IMR-90 (cell line): ENCODE results near the gene TEC. TPM values are rescaled to one million over a fixed set of nuclear protein-coding genes. Genes with fewer than 3 reads are reported as not detected.

Source experiments
- ATAC-seq: fragments of 200-7000 bp; cut with Tn5 transposase; 2 replicates; pipeline ENCODE4 v1.9.1; 2020; ENCODE audit warnings: low read depth, mild to moderate bottlenecking, moderate library complexity
- BruUV-seq: library from RNA; stranded (reverse); fragments of 400-500 nt; replicated peaks from 2 replicates; lab custom pipeline; 2021; lab: Mats Ljungman, UMichigan
- CTCF ChIA-PET: fragments of 300-600 bp; formaldehyde crosslinking; extraction: SDS; loops from one replicate; lab custom pipeline; 2021; ENCODE audit warnings: antibody characterized with exemption; lab: Yijun Ruan, JAX
- POLR2A ChIA-PET: fragments of 300-600 bp; sonication (Branson Sonifier 250); formaldehyde crosslinking; loops from one replicate; lab custom pipeline; 2022; ENCODE audit warnings: antibody characterized with exemption; ENCODE audit not compliant: unreplicated experiment; lab: Charles Lee
- DNase-seq: peaks from one replicate; pipeline ENCODE4 v3.0.0; 2013
- H2AFZ ChIP-seq: replicated peaks from 2 replicates; pipeline ENCODE3; 2013; ENCODE audit warnings: low read length, mild to moderate bottlenecking; ENCODE audit not compliant: poor library complexity
- H2AK5ac ChIP-seq: 2 replicates; pipeline ENCODE4 v1.6.1; 2013; ENCODE audit warnings: low read depth, low read length, inconsistent platforms
- H2AK9ac ChIP-seq: replicated peaks from 2 replicates; pipeline ENCODE3; 2013; ENCODE audit warnings: mild to moderate bottlenecking, low read depth, low read length, moderate library complexity; ENCODE audit not compliant: poor library complexity
- H2BK120ac ChIP-seq: 2 replicates; pipeline ENCODE4 v1.6.1; 2013; ENCODE audit warnings: low read depth, low read length, inconsistent platforms
- H2BK15ac ChIP-seq: 3 replicates; pipeline ENCODE4 v1.6.1; 2013; ENCODE audit warnings: low read depth, low read length, inconsistent platforms
- H2BK20ac ChIP-seq: 2 replicates; pipeline ENCODE4 v1.6.1; 2013; ENCODE audit warnings: low read depth, mild to moderate bottlenecking, inconsistent platforms, low read length, moderate library complexity
- H2BK5ac ChIP-seq: 2 replicates; pipeline ENCODE4 v1.6.1; 2013; ENCODE audit warnings: mild to moderate bottlenecking, low read depth, low read length, inconsistent platforms; ENCODE audit not compliant: poor library complexity, severe bottlenecking
- H3K14ac ChIP-seq: replicated peaks from 2 replicates; pipeline ENCODE4 v1.6.1; 2013; ENCODE audit warnings: low read depth, low read length, inconsistent platforms
- H3K18ac ChIP-seq: 2 replicates; pipeline ENCODE4 v1.6.1; 2013; ENCODE audit warnings: low read depth, low read length, control low read depth
- H3K23ac ChIP-seq: 2 replicates; pipeline ENCODE4 v1.6.1; 2013; ENCODE audit warnings: low read depth, low read length, inconsistent platforms
- H3K27ac ChIP-seq: 2 replicates; pipeline ENCODE4 v1.5.1; 2013; ENCODE audit warnings: mild to moderate bottlenecking, control low read depth, low read length; ENCODE audit not compliant: insufficient read depth
- H3K27me3 ChIP-seq: 2 replicates; pipeline ENCODE4 v1.6.1; 2013; ENCODE audit warnings: low read length; ENCODE audit not compliant: control insufficient read depth, insufficient read depth
- H3K36me3 ChIP-seq: 2 replicates; pipeline ENCODE4 v1.6.1; 2013; ENCODE audit warnings: low read length, mixed read lengths; ENCODE audit not compliant: control insufficient read depth, insufficient read depth
- H3K4ac ChIP-seq: 2 replicates; pipeline ENCODE4 v1.6.1; 2013; ENCODE audit warnings: low read depth, low read length, inconsistent platforms
- H3K4me1 ChIP-seq: 2 replicates; pipeline ENCODE4 v1.6.1; 2013; ENCODE audit warnings: low read length, mixed read lengths; ENCODE audit not compliant: control insufficient read depth, insufficient read depth
- H3K4me2 ChIP-seq: 2 replicates; pipeline ENCODE4 v1.6.1; 2013; ENCODE audit warnings: low read depth, mild to moderate bottlenecking, control low read depth, low read length, moderate library complexity
- H3K4me3 ChIP-seq: 2 replicates; pipeline ENCODE4 v1.5.1; 2013; ENCODE audit warnings: low read depth, mild to moderate bottlenecking, control low read depth, low read length, moderate library complexity; ENCODE audit not compliant: insufficient read depth
- H3K56ac ChIP-seq: 2 replicates; pipeline ENCODE4 v1.6.1; 2013; ENCODE audit warnings: low read length, inconsistent platforms; ENCODE audit not compliant: insufficient read depth; ENCODE audit errors: extremely low read depth
- H3K79me1 ChIP-seq, 2 experiments: 2 replicates each; pipeline ENCODE4 v1.6.1; 2013; ENCODE audit warnings: low read length in 2 of 2, inconsistent platforms in 1 of 2, low read depth in 1 of 2
- H3K9ac ChIP-seq: 2 replicates; pipeline ENCODE4 v1.6.1; 2013; ENCODE audit warnings: low read depth, low read length, control low read depth
- H3K9me1 ChIP-seq: 2 replicates; pipeline ENCODE4 v1.6.1; 2013; ENCODE audit warnings: low read length, inconsistent platforms; ENCODE audit not compliant: insufficient read depth
- H3K9me3 ChIP-seq: 2 replicates; pipeline ENCODE4 v1.6.1; 2013; ENCODE audit warnings: low read length; ENCODE audit not compliant: control insufficient read depth, insufficient read depth
- H4K20me1 ChIP-seq: 2 replicates; pipeline ENCODE4 v1.6.1; 2013; ENCODE audit warnings: low read length, inconsistent platforms; ENCODE audit not compliant: insufficient read depth
- H4K5ac ChIP-seq: 2 replicates; pipeline ENCODE4 v1.6.1; 2013; ENCODE audit warnings: mild to moderate bottlenecking, low read depth, low read length, control low read depth
- H4K8ac ChIP-seq, 2 experiments: 2 replicates each; pipeline ENCODE4 v1.6.1; 2013; ENCODE audit warnings: low read depth in 2 of 2, low read length in 2 of 2, control low read depth in 1 of 2, inconsistent platforms in 1 of 2
- H4K91ac ChIP-seq: 2 replicates; pipeline ENCODE4 v1.6.1; 2013; ENCODE audit warnings: low read depth, low read length, inconsistent platforms; ENCODE audit not compliant: insufficient read depth
- BHLHE40 ChIP-seq: fragments of 150-350 bp; IDR thresholded peaks from 2 replicates; pipeline ENCODE4 v1.6.1; 2016; ENCODE audit warnings: mild to moderate bottlenecking, low read depth, low read length
- CEBPB ChIP-seq: IDR thresholded peaks from 2 replicates; pipeline ENCODE4 v1.6.1; 2012; ENCODE audit warnings: low read depth, low read length, improper control_type of control experiment
- CHD1 ChIP-seq: IDR thresholded peaks from 2 replicates; pipeline ENCODE4 v1.6.1; 2012; ENCODE audit warnings: low read depth, low read length, improper control_type of control experiment
- ELK1 ChIP-seq: fragments of 150-350 bp; IDR thresholded peaks from 2 replicates; pipeline ENCODE4 v1.6.1; 2016; ENCODE audit warnings: low read depth, mild to moderate bottlenecking, low read length, moderate library complexity, borderline replicate concordance
- FOS ChIP-seq: fragments of 150-350 bp; IDR thresholded peaks from 2 replicates; pipeline ENCODE4 v1.6.1; 2016; ENCODE audit warnings: low read depth, low read length
- MAZ ChIP-seq: IDR thresholded peaks from 2 replicates; pipeline ENCODE4 v1.6.1; 2012; ENCODE audit warnings: low read depth, mild to moderate bottlenecking, low read length, improper control_type of control experiment, moderate library complexity, borderline replicate concordance
- MXI1 ChIP-seq: IDR thresholded peaks from 2 replicates; pipeline ENCODE4 v1.6.1; 2012; ENCODE audit warnings: low read depth, mild to moderate bottlenecking, low read length, moderate library complexity, borderline replicate concordance
- NFE2L2 ChIP-seq: fragments of 150-350 bp; IDR thresholded peaks from 2 replicates; pipeline ENCODE4 v1.6.1; 2016; ENCODE audit warnings: low read depth, mild to moderate bottlenecking, low read length
- POLR2A ChIP-seq: IDR thresholded peaks from 2 replicates; pipeline ENCODE4 v1.6.1; 2012; ENCODE audit warnings: mild to moderate bottlenecking, low read depth, low read length
- RCOR1 ChIP-seq: IDR thresholded peaks from 2 replicates; pipeline ENCODE4 v1.6.1; 2012; ENCODE audit warnings: mild to moderate bottlenecking, low read length, improper control_type of control experiment; ENCODE audit not compliant: insufficient replicate concordance
- RFX5 ChIP-seq: IDR thresholded peaks from 2 replicates; pipeline ENCODE4 v1.8.0; 2012; ENCODE audit warnings: low read depth, mild to moderate bottlenecking, low read length, moderate library complexity
- SMC3 ChIP-seq: fragments of 150-350 bp; IDR thresholded peaks from 2 replicates; pipeline ENCODE4 v1.6.1; 2016; ENCODE audit warnings: low read depth, mild to moderate bottlenecking, antibody characterized with exemption, low read length, moderate library complexity
- USF2 ChIP-seq: fragments of 150-350 bp; IDR thresholded peaks from 2 replicates; pipeline ENCODE4 v1.6.1; 2017; ENCODE audit warnings: mild to moderate bottlenecking, antibody characterized with exemption, low read length, low read depth
- dilution Hi-C: fragments of 300-500 bp; cut with HindIII; formaldehyde crosslinking; loops from one replicate; pipeline ENCODE4 v1.14.3; 2018; ENCODE audit warnings: low sequenced_read_pairs; ENCODE audit not compliant: unreplicated experiment
- in situ Hi-C: fragments of 300-500 bp; cut with MboI; formaldehyde crosslinking; loops from 3 replicates; pipeline ENCODE4 v1.14.3; 2019; ENCODE audit warnings: low sequenced_read_pairs, inconsistent platforms, mixed read lengths
- intact Hi-C: fragments of 100-400 bp; cut with micrococcal nuclease; formaldehyde crosslinking; loops from 2 replicates; pipeline ENCODE4 v1.10.0; 2022
- polyA plus RNA-seq, 3 experiments: library from polyadenylated mRNA; depleted of rRNA; stranded (reverse); fragments of >200 nt; gene quantifications; 2 replicates each; pipeline ENCODE4 v1.2.3, GENCODE V29; 2012; ENCODE audit warnings: low replicate concordance in 1 of 3
- total RNA-seq: library from RNA; depleted of rRNA; stranded (reverse); fragments of >200 nt; gene quantifications from 2 replicates; pipeline ENCODE4 v1.2.3, GENCODE V29; 2012
- TF ChIP-seq, protein P1 (sequence below): conservative IDR thresholded peaks from 2 replicates; pipeline ENCODE4 v1.5.1; 2012; ENCODE audit warnings: mild to moderate bottlenecking, low read depth, low read length, improper control_type of control experiment

The TEC gene
- total and polyA plus RNA-seq, 2 of the 4 experiments (the other 2 are of a cell fraction), result 0.39 to 0.54 TPM

DNA sequence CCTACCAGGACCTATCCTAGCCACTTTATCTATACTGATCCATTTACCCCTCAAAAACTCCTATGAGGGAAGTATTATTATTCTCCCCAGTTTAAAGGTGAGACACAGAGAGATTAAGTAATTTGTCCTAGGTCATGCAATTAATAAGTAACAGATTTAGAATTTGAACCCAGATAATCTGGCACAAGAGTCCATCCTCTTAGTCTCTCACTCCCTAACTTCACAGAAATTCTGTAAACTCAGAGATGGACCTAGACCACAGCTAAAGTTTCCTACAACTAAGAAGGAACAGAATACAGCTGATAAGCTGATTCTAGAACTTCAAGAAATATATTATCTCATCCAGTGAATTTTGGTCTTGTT is 58.7 kb downstream of the TEC start:
- Histone ChIP-seq H3K23ac (no peak overlapping the region), H3K9ac (no peak overlapping the region), H3K27ac (no peak overlapping the region), H3K4me3 (no peak overlapping the region), H2AK5ac (no peak overlapping the region), H2AFZ (no peak overlapping the region), H2BK20ac (no peak overlapping the region), H4K5ac (no peak overlapping the region), H4K91ac (no peak overlapping the region), H3K27me3 (no peaks in the 10 kb centered on the region), H3K14ac (no peak overlapping the region), H4K8ac (no peak overlapping the region), H3K4me1 (no peaks in the 10 kb centered on the region), H3K79me1 (no peaks in the 10 kb centered on the region), H3K9me1 (no peaks in the 10 kb centered on the region), H2BK120ac (no peak overlapping the region), H2BK5ac (no peak overlapping the region), H3K18ac (no peak overlapping the region), H3K4ac (no peak overlapping the region), H4K20me1 (no peaks in the 10 kb centered on the region), H3K56ac (no peak overlapping the region), H3K4me2 (no peak overlapping the region), H2BK15ac (no peak overlapping the region), H3K9me3 (no peaks in the 10 kb centered on the region), H3K36me3 (no peaks in the 10 kb centered on the region), H2AK9ac (no peak overlapping the region)
- in situ Hi-C loops, result no loop called here
- ChIA-PET POLR2A (no interaction called here), CTCF (no interaction called here)
- ATAC-seq (no peak), DNase-seq (no peak)
- dilution Hi-C loops, result no loop called here
- no TSS peak for BruUV-seq
- intact Hi-C loops, result no loop called here
- TF ChIP-seq MXI1 (no peak), CEBPB (no peak), ELK1 (no peak), BHLHE40 (no peak), CHD1 (no peak), POLR2A (no peak), FOS (no peak), USF2 (no peak), RFX5 (no peak), SMC3 (no peak), RCOR1 (no peak), MAZ (no peak), NFE2L2 (no peak)
- TF ChIP-seq, protein P1, sequence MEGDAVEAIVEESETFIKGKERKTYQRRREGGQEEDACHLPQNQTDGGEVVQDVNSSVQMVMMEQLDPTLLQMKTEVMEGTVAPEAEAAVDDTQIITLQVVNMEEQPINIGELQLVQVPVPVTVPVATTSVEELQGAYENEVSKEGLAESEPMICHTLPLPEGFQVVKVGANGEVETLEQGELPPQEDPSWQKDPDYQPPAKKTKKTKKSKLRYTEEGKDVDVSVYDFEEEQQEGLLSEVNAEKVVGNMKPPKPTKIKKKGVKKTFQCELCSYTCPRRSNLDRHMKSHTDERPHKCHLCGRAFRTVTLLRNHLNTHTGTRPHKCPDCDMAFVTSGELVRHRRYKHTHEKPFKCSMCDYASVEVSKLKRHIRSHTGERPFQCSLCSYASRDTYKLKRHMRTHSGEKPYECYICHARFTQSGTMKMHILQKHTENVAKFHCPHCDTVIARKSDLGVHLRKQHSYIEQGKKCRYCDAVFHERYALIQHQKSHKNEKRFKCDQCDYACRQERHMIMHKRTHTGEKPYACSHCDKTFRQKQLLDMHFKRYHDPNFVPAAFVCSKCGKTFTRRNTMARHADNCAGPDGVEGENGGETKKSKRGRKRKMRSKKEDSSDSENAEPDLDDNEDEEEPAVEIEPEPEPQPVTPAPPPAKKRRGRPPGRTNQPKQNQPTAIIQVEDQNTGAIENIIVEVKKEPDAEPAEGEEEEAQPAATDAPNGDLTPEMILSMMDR, result no peak
